Stimulated activated CD8-positive, alpha-beta memory T cell treated with anti-CD3 and anti-CD28 coated beads, Interleukin-4, amount 100 ng/mL, for 4 hours (primary cell): ENCODE results near the gene S100PBP.
"Not testable (repeated sequence)": the region's sequence is repeated elsewhere in the genome, so short reads cannot be mapped to it uniquely, and the experiment has no call there.

ENCODE experiments used
- DNase-seq, 2 donors: peaks; one replicate each; pipeline ENCODE4 v3.0.0-alpha.2; 2020; ENCODE audit warnings: low read depth in 2 of 2, low spot score in 1 of 2

S100PBP gene

DNA sequence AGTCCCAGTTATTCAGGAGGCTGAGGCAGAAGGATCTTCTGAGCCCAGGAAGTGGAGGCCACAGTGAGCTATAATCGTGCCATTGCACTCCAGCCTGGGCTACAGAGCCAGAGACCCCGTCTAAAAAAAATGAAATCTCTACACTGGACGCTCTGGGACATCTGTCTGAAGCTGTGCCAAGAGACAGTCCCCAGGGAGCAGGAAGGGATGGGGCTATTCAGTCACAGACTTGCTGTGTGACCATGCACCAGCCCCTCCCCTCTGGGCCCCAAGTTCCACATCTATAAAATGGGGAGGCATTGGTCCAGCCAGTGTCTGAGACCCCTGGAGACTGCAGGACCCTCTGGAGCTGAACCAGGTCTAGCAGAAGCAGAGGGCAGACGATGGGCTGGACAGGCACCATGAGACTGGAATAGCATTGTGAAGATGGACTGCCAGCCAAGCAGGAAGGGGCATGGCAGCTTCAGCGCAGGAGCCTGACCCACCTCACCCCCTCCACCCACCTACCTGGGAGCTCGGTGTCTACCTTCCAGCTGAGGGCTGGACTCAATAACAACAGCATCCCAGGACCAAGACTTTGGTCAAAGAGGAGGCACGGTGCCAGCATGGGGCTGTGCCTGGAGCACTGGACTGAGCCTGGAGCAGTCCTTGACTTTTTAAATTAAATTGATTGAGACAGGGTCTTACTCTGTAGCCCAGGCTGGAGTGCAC, 82.3 kb downstream of the S100PBP start:
- no peak for DNase-seq

- no peak for DNase-seq
Observed at GRCh38 chr1:32900371-32900955, 83.0 kb downstream of the S100PBP start.

- DNase-seq, result no peak
Observed at GRCh38 chr1:32900956-32901822, 83.7 kb downstream of the S100PBP start, which contains the start of gene TMEM54. Gene TMEM54 (minus strand): TSS chr1:32901389. CDS start chr1:32901238, 151 bp downstream.

GRCh38 chr1:32901823-32902534, 84.5 kb downstream of the S100PBP start:
- no peak for DNase-seq

- no peak for DNase-seq
Observed at GRCh38 chr1:32902535-32902920, 85.1 kb downstream of the S100PBP start.

- no peak for DNase-seq
Observed at GRCh38 chr1:32903991-32904785, 86.7 kb downstream of the S100PBP start.

GRCh38 chr1:32904797-32905196, 87.3 kb downstream of the S100PBP start:
- DNase-seq, result no peak

DNA sequence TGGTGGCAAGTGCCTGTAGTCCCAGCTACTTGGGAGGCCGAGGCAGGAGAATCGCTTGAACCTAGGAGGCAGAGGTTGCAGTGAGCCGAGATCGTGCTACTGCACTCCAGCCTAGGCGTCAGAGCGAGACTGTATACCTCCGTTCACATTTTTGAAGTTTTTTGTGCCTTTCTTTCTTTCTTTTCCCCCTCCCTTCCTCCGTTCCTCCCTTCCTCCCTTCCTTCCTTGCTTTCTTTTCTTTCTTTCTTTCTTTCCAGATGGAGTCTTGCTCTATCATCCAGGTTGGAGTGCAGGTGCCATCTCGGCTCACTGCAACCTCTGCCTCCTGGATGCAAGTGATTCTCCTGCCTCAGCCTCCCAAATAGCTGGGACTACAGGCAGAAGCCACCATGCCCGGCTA, 88.1 kb downstream of the S100PBP start:
- DNase-seq, result not testable (repeated sequence)

GRCh38 chr1:32906654-32907053, 89.2 kb downstream of the S100PBP start:
- DNase-seq, result no peak

GRCh38 chr1:32907435-32907834, 90.0 kb downstream of the S100PBP start:
- no peak for DNase-seq
